ENCODE measurements around the gene SREBF1. TPM values are rescaled to one million over a fixed set of nuclear protein-coding genes. Genes with fewer than 3 reads are reported as not detected.
"Not testable (repeated sequence)": the region's sequence is repeated elsewhere in the genome, so short reads cannot be mapped to it uniquely, and the experiment has no call there.

SREBF1 gene
- total and polyA plus RNA-seq, 5 donors from 2014 or later = 4.5 to 141 (median 6.5) TPM

DNA sequence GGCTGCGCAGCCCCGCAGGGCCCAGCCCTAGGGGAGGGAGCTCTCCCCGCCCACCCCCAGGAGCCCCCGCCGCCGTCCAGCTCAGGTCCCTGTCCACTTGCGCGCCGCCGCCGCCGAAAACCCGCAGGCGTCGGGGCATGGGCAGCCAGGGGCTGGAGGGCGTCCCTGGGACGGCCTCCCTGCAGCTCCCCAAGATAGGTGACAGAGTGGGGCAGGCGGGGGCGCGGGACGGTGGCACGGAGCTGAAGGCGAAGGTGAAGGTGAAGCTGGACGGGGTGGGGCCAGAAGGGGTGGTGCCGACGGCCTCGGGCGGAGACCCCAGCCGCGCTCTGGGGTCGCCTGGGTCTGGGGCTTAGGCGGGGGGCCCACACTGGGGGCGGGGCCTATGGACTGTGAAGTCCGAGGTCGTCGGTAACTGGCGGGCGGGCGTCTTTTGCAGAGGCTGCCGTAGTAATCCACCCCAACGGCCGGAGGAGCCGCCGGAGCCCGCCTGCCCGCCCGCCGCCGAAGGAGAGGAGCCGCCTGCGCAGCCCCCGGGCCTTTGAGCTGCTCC, 27.2 kb downstream of the SREBF1 start:
- H3K36me3 Mint-ChIP-seq = peaks cover 10% of the 10 kb centered on the region
- peaks cover 0 to 14% (median 2%) of the 10 kb centered on the region in 4 donors for H3K4me1 Mint-ChIP-seq
- H3K9me3 Mint-ChIP-seq = peaks cover 0 to 1% (median 0%) of the 10 kb centered on the region in 7 donors
- DNase-seq (no peak), ATAC-seq (ENCODE audit: low read depth in 2 of 2) (no peak)
- Histone ChIP-seq H3K4me1 (ENCODE audit: control insufficient read depth, insufficient read depth, low read length, poor library complexity, severe bottlenecking) (peaks cover 6% of the 10 kb centered on the region), H3K27ac (ENCODE audit: insufficient read depth, low read length, poor library complexity, severe bottlenecking) (no peak overlapping the region), H3K36me3 (ENCODE audit: control insufficient read depth, insufficient read depth, low read length) (no peaks in the 10 kb centered on the region), H3K9me3 (ENCODE audit: control insufficient read depth in 2 of 2, low read length in 2 of 2) (no peaks in the 10 kb centered on the region), H3K27me3 (ENCODE audit: control insufficient read depth, insufficient read depth, low read length) (no peaks in the 10 kb centered on the region), H3K4me3 (ENCODE audit: low read depth, low read length) (no peak overlapping the region)
- no peaks in the 10 kb centered on the region for H3K27me3 Mint-ChIP-seq
- H3K27ac Mint-ChIP-seq = no peak overlapping the region
- H3K4me3 Mint-ChIP-seq = no peak overlapping the region

DNA sequence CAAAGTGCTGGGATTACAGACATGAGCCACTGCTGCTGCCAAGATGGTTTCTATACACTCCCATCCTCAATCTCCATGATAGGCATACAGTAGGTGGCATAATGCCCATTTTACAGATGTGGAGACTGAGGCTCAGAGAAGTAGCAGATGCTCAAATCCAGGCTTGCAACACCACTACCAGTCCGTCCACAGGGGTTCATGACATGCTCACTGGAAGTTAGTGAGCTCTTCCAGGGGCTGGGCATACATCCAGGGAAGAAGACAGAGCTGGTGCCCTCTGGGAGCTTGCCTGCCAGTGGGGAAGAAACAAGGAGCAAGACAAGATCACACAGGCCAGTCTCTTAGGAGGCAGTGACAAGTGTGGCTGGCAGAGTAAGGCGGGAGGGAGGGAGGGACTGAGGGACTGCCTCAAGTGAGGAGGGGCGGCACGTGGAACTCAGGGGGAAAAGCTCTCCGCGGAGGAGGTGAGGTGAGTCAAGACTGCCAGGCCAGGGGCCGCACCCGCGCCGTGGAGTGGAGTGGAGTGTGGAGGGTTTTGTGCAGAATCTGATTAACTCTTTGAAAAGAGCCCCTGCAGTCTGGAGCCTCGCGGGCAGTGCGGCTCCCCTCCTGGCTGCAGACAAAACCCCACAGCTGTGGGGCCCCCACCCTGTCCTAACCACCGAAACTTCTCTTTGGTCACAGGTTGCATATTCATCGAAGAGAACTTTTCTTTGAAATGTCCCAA, 27.9 kb downstream of the SREBF1 start:
- Mint-ChIP-seq H3K27ac (no peak overlapping the region), H3K36me3 (peaks cover 16% of the 10 kb centered on the region), H3K9me3 (peaks cover 0 to 1% (median 0%) of the 10 kb centered on the region in 7 donors), H3K4me1 (peaks cover 0 to 14% (median 2%) of the 10 kb centered on the region in 4 donors), H3K4me3 (peak overlapping the region in 1 of 4 donors; percentile 36), H3K27me3 (no peaks in the 10 kb centered on the region)
- Histone ChIP-seq H3K4me3 (ENCODE audit: low read depth, low read length) (no peak overlapping the region), H3K27ac (ENCODE audit: insufficient read depth, low read length, poor library complexity, severe bottlenecking) (no peak overlapping the region), H3K27me3 (ENCODE audit: control insufficient read depth, insufficient read depth, low read length) (no peaks in the 10 kb centered on the region), H3K4me1 (ENCODE audit: control insufficient read depth, insufficient read depth, low read length, poor library complexity, severe bottlenecking) (peaks cover 6% of the 10 kb centered on the region), H3K9me3 (ENCODE audit: control insufficient read depth in 2 of 2, low read length in 2 of 2) (no peaks in the 10 kb centered on the region), H3K36me3 (ENCODE audit: control insufficient read depth, insufficient read depth, low read length) (no peaks in the 10 kb centered on the region)
- ATAC-seq (ENCODE audit: low read depth in 2 of 2) (no peak), DNase-seq (no peak)

DNA sequence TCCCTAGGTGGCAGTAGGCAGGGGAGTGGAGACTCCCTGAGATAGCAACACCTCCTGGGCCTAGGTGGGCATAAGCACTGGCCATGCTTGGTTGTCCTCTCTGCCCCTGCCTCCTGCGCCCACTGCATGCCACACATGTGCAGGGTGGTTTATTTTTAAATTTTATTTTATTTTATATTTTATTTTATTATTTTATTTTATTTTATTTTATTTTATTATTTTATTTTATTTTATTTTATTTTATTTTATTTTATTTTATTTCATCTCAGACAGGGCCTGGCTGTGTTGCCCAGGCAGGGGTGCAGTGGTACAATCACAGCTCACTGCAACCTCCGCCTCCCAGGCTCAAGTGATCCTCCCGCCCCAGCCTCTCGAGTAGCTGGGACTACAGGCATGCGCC, 28.6 kb downstream of the SREBF1 start:
- Mint-ChIP-seq H3K36me3 (peaks cover 19% of the 10 kb centered on the region), H3K4me1 (peaks cover 0 to 14% (median 2%) of the 10 kb centered on the region in 4 donors)
- not testable (repeated sequence) for H3K4me1 ChIP-seq (ENCODE audit: control insufficient read depth, insufficient read depth, low read length, poor library complexity, severe bottlenecking); ATAC-seq (ENCODE audit: low read depth in 2 of 2); H3K4me3 Mint-ChIP-seq; DNase-seq; H3K36me3 ChIP-seq (ENCODE audit: control insufficient read depth, insufficient read depth, low read length); H3K9me3 ChIP-seq (ENCODE audit: control insufficient read depth in 2 of 2, low read length in 2 of 2); H3K27me3 Mint-ChIP-seq; H3K27ac ChIP-seq (ENCODE audit: insufficient read depth, low read length, poor library complexity, severe bottlenecking); H3K9me3 Mint-ChIP-seq; H3K27me3 ChIP-seq (ENCODE audit: control insufficient read depth, insufficient read depth, low read length); H3K4me3 ChIP-seq (ENCODE audit: low read depth, low read length); H3K27ac Mint-ChIP-seq

DNA sequence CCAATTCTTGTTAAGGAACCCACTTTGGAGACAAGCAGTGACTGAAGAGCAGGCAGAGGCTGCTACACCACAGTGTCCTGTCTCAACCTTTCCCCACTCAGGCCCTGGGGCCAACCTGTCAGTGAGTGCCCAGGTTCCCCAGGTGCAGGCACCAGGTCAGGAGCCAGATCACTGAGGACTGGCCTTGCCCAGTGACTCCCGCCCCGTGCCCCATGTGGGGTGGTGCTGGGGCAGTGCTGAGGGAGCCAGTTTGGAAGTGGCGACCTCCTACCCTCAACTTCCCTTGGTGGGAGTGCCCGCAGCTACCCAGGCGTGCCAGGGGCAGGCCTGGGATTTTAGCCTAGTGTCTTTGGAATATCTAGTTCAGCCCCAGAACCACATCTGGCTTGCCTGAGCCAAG, 29.3 kb downstream of the SREBF1 start:
- no peaks in the 10 kb centered on the region for H3K27me3 Mint-ChIP-seq
- peaks cover 0 to 14% (median 2%) of the 10 kb centered on the region in 4 donors for H3K4me1 Mint-ChIP-seq
- H3K9me3 ChIP-seq (ENCODE audit: control insufficient read depth in 2 of 2, low read length in 2 of 2) = no peaks in the 10 kb centered on the region
- H3K27ac ChIP-seq (ENCODE audit: insufficient read depth, low read length, poor library complexity, severe bottlenecking) = no peak overlapping the region
- H3K27me3 ChIP-seq (ENCODE audit: control insufficient read depth, insufficient read depth, low read length) = no peaks in the 10 kb centered on the region
- no peak overlapping the region for H3K4me3 Mint-ChIP-seq
- no peak for ATAC-seq (ENCODE audit: low read depth in 2 of 2)
- peaks cover 5% of the 10 kb centered on the region for H3K4me1 ChIP-seq (ENCODE audit: control insufficient read depth, insufficient read depth, low read length, poor library complexity, severe bottlenecking)
- H3K9me3 Mint-ChIP-seq = peaks cover 0 to 1% (median 0%) of the 10 kb centered on the region in 7 donors
- H3K36me3 Mint-ChIP-seq = peaks cover 19% of the 10 kb centered on the region
- H3K36me3 ChIP-seq (ENCODE audit: control insufficient read depth, insufficient read depth, low read length) = no peaks in the 10 kb centered on the region
- H3K27ac Mint-ChIP-seq = no peak overlapping the region
- DNase-seq = no peak
- H3K4me3 ChIP-seq (ENCODE audit: low read depth, low read length) = no peak overlapping the region

DNA sequence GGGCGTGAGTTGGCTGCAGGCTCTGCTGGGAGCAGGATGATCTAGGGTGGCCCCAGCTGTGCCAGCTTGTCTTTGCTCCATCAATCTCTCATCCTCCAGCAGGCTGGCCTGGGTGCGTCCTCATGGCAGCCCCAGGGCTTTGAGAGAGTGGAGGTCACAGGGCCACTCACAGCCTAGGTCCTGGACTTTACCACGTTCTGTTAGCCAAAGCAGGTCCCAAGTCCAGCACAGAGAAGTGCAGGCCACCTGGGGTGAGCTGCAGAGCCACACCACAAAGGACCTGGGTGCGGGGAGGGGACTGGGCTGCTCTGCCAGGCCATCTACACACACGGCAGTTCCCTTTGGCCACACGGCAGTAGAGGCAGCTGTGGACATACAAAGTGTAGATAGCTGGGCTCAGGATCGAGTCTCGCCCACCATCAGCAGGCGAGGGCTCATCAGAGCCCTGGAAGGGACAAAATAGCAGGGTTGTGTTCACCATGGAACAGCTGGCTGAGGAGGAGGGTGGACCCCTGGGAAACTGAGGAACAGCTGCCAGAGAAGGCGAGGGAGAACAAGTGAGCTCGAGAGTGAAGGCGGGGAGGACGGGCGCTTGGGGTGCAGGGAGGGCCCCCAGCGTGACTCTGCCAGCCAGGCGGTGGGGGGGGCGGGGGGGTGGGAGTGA, 30.0 kb downstream of the SREBF1 start:
- peaks cover 0 to 9% (median 0%) of the 10 kb centered on the region in 4 donors for H3K4me1 Mint-ChIP-seq
- peak overlapping the region in 1 of 4 donors; percentile 49 for H3K4me3 Mint-ChIP-seq
- peaks cover 19% of the 10 kb centered on the region for H3K36me3 Mint-ChIP-seq
- no peak overlapping the region for H3K27ac Mint-ChIP-seq
- no peaks in the 10 kb centered on the region for H3K4me1 ChIP-seq (ENCODE audit: control insufficient read depth, insufficient read depth, low read length, poor library complexity, severe bottlenecking)
- peaks cover 0 to 1% (median 0%) of the 10 kb centered on the region in 7 donors for H3K9me3 Mint-ChIP-seq
- no peaks in the 10 kb centered on the region for H3K27me3 Mint-ChIP-seq
- H3K4me3 ChIP-seq (ENCODE audit: low read depth, low read length) = no peak overlapping the region
- no peak for ATAC-seq (ENCODE audit: low read depth in 2 of 2)
- H3K36me3 ChIP-seq (ENCODE audit: control insufficient read depth, insufficient read depth, low read length) = no peaks in the 10 kb centered on the region
- H3K9me3 ChIP-seq (ENCODE audit: control insufficient read depth in 2 of 2, low read length in 2 of 2) = no peaks in the 10 kb centered on the region
- H3K27ac ChIP-seq (ENCODE audit: insufficient read depth, low read length, poor library complexity, severe bottlenecking) = no peak overlapping the region
- H3K27me3 ChIP-seq (ENCODE audit: control insufficient read depth, insufficient read depth, low read length) = no peaks in the 10 kb centered on the region
- no peak for DNase-seq

DNA sequence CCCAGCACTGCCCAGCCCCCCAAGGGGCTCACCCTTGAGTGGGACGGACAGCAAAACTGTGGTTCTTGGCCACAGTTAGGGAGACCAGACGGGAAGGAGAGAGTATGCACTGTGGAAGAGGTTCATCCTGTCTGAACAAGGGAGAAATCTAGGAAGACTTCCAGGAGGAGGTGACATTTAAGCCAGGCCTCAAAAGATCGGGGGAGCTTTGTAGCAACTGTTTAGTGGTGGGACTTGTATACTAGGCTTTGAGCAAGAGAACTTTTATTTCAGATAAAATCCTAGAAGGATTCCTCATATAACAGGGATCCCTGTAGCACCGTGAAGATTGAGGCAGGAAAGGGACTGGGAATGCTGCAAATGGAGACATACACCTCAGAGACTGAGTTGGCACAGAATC, 30.8 kb downstream of the SREBF1 start:
- no peak for ATAC-seq (ENCODE audit: low read depth in 2 of 2)
- Mint-ChIP-seq H3K36me3 (peaks cover 19% of the 10 kb centered on the region), H3K27me3 (no peaks in the 10 kb centered on the region), H3K27ac (no peak overlapping the region), H3K4me1 (peaks cover 0 to 6% (median 0%) of the 10 kb centered on the region in 4 donors), H3K4me3 (peak overlapping the region in 1 of 4 donors; percentile 49), H3K9me3 (peaks cover 0 to 1% (median 0%) of the 10 kb centered on the region in 7 donors)
- Histone ChIP-seq H3K4me1 (ENCODE audit: control insufficient read depth, insufficient read depth, low read length, poor library complexity, severe bottlenecking) (no peaks in the 10 kb centered on the region), H3K27me3 (ENCODE audit: control insufficient read depth, insufficient read depth, low read length) (no peaks in the 10 kb centered on the region), H3K9me3 (ENCODE audit: control insufficient read depth in 2 of 2, low read length in 2 of 2) (no peaks in the 10 kb centered on the region), H3K27ac (ENCODE audit: insufficient read depth, low read length, poor library complexity, severe bottlenecking) (no peak overlapping the region), H3K36me3 (ENCODE audit: control insufficient read depth, insufficient read depth, low read length) (no peaks in the 10 kb centered on the region), H3K4me3 (ENCODE audit: low read depth, low read length) (no peak overlapping the region)
- no peak for DNase-seq

DNA sequence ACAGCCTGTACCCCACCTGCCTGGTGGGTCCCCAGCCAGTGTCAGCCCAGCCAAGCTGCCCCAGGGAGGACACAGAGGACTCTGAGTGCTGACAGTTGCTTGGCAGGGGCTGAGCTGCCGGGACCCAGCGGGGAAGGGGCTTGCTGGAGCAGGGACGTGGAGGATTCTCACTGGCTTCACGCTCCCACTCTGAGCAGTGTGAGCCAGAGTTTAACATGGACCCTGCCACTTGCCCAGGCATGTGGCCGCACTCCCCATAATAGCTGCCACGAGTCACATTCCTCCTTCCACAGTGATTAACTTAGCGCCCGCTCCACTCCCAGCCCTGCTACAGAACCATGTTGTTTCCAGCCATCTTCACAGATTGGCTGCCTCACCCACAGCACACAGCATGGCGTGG, 31.2 kb downstream of the SREBF1 start:
- peaks cover 0 to 1% (median 0%) of the 10 kb centered on the region in 7 donors for H3K9me3 Mint-ChIP-seq
- Histone ChIP-seq H3K4me3 (ENCODE audit: low read depth, low read length) (no peak overlapping the region), H3K4me1 (ENCODE audit: control insufficient read depth, insufficient read depth, low read length, poor library complexity, severe bottlenecking) (no peaks in the 10 kb centered on the region), H3K36me3 (ENCODE audit: control insufficient read depth, insufficient read depth, low read length) (no peaks in the 10 kb centered on the region), H3K27ac (ENCODE audit: insufficient read depth, low read length, poor library complexity, severe bottlenecking) (no peak overlapping the region), H3K27me3 (ENCODE audit: control insufficient read depth, insufficient read depth, low read length) (no peaks in the 10 kb centered on the region), H3K9me3 (ENCODE audit: control insufficient read depth in 2 of 2, low read length in 2 of 2) (no peaks in the 10 kb centered on the region)
- ATAC-seq (ENCODE audit: low read depth in 2 of 2) (no peak), DNase-seq (no peak)
- H3K27me3 Mint-ChIP-seq = no peaks in the 10 kb centered on the region
- H3K36me3 Mint-ChIP-seq = peaks cover 19% of the 10 kb centered on the region
- peak overlapping the region in 1 of 3 donors; percentile 85 for H3K27ac Mint-ChIP-seq
- peaks cover 0 to 6% (median 0%) of the 10 kb centered on the region in 4 donors for H3K4me1 Mint-ChIP-seq
- peak overlapping the region in 1 of 4 donors; percentile 49 for H3K4me3 Mint-ChIP-seq
